ENCODE results near the gene AXIN2.

Gene AXIN2

DNA sequence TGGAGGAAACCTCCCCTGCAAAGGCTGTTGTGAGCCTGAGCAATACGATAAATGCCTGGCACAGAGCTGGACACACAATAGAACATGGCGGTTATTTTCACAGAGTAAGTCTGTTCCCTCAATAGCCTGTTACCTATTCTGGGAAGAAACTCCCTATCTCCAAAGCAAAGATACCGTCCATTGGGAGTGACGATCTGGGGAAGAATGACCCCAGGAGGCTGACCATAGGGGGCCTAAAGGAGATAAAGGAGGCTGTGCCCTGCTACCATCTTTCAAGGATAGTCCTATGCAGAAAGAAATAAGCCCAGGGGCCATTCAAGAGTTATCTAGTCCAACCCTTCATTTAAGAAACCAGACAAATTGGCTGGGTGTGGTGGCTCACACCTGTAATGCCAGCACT is 4.1 kb upstream of the AXIN2 start:
- H3K4me3 ChIP-seq (ENCODE audit: low read length): no peak overlapping the region
- TF ChIP-seq, protein P1, sequence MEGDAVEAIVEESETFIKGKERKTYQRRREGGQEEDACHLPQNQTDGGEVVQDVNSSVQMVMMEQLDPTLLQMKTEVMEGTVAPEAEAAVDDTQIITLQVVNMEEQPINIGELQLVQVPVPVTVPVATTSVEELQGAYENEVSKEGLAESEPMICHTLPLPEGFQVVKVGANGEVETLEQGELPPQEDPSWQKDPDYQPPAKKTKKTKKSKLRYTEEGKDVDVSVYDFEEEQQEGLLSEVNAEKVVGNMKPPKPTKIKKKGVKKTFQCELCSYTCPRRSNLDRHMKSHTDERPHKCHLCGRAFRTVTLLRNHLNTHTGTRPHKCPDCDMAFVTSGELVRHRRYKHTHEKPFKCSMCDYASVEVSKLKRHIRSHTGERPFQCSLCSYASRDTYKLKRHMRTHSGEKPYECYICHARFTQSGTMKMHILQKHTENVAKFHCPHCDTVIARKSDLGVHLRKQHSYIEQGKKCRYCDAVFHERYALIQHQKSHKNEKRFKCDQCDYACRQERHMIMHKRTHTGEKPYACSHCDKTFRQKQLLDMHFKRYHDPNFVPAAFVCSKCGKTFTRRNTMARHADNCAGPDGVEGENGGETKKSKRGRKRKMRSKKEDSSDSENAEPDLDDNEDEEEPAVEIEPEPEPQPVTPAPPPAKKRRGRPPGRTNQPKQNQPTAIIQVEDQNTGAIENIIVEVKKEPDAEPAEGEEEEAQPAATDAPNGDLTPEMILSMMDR (conservative IDR thresholded peaks at IDR 0.05; ENCODE audit: low read depth, low read length): no peak
- no peak for DNase-seq (ENCODE audit: low read depth)

DNA sequence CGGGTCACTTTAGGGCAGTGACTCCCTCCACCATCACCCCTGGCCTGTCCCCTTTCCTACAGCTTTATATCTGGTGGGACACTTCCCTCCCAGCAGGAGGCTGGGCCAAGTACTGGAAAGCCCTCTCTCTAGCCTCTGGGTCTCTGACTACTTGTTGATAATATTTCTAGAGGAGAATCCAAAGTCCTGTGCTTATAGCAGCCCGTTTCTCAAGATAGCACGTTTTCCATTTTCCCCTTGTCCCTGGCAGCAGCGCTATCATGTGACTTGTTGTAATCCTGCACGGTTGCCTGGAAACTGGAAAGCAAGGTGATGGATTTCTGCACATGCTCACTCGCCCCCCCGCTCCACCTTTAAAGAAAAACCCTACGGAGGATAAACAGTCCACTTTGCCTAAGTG is 3.3 kb upstream of the AXIN2 start:
- TF ChIP-seq, protein P1 (conservative IDR thresholded peaks at IDR 0.05; ENCODE audit: low read depth, low read length): no peak

DNA sequence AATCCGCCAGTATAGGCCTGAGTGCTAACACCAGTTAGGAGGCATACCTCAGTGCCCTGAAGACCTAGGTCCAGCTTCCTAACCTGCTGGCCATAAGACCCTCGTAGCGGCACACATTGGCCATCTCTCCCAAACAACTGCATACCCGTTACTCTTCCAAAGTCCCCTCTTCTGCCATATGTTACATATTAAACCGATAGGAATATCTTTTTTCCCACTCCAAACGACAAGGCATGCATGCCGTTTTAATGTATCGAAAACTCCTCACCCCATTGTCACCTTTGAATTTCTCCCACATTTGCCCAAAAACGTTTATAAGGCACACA is 721 bp upstream of the AXIN2 start:
- peak overlapping the region; percentile 43 for H3K4me3 ChIP-seq (ENCODE audit: low read length)
- TF ChIP-seq, protein P1 (conservative IDR thresholded peaks at IDR 0.05; ENCODE audit: low read depth, low read length): no peak
- DNase-seq (ENCODE audit: low read depth): no peak

More for the DNA sequence above, 3.3 kb upstream of the AXIN2 start:
- peak; percentile 55 for DNase-seq (ENCODE audit: low read depth)
- H3K4me3 ChIP-seq (ENCODE audit: low read length): no peak overlapping the region

DNA sequence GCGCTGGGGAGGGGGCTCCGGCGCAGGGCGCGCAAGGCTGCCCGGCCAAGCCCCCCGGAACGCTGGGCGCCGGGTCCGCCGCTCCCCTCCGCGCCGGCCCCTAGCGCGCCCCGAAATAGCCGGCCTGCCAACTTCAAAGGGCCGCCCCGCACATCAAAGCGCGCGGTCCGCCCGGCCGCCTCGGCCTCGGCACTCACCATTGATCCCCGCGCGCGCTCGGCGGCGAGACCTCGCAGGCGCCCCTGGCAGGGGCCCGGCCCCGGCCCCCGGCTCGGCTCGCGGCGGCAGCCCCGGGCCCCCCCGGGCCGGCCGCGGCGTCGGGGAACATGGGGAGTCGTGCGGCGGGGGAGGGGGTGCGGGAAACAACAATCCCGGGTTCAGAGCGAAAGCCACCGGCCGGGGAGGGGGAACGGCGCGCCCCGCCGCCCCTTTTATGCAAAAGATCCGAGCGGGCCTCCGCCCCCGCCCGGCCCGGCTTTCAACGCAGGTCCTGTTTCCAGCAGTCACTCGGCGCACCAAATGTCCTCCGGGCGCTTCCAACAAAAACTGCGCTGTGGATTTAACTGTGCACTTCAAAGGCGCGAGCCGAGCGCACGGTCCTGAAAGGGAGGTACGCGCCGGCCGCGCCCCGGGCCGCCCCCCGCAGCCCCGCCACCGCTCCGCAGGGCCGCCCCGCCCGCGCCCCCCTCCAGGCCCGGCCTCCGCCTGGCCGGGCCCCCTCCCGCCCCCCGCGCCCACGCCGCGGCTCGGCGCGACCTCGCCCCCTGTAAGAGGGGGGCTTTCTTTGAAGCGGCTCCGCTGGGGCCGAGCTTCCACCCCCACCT is 608 bp downstream of the AXIN2 start:
- DNase-seq (ENCODE audit: low read depth): peak; percentile 66
- H3K4me3 ChIP-seq (ENCODE audit: low read length): peak overlapping the region; percentile 62
- TF ChIP-seq, protein P1 (conservative IDR thresholded peaks at IDR 0.05; ENCODE audit: low read depth, low read length): no peak

DNA sequence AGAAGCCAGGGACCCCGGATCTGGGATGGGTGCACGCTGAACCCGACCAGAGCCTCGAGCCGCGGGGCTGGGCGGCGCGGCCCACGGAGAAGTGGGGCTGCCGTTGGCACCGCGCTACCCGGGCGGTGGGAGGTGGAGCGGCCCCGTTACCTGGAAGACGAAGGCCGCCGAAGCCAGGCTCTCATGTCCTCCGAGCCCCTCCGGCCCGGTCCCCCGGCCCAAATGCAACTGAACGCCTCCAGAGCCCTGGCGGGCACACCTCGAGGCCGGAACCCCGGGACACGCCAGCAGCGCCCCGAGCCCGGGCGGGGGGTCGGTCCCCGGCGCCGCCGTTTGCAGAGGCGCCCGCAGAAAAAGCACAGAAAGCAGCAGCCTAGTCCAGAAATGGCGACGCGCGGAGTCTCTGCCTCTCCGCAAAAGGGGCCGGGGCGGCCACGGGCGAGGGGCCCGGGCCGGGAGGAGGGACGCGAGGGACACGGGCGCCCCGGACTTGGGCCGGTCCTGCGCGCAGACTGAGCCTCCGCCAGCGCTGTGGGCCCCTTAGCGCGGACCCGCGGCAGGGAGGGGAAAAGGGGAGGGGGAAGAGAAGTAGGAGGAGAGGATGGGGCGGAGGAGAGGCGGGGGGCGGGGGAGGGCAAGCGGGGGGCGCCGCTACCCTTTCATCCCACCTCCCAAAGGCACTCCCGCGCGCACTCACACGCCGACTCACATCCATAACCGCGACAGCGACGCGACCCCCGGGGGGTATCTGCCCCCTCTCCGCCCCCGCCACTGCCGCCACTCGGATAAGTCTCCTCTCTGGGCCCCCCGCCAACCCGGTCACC is 1.4 kb downstream of the AXIN2 start:
- H3K4me3 ChIP-seq (ENCODE audit: low read length): peak overlapping the region; percentile 62
- DNase-seq (ENCODE audit: low read depth): no peak
- TF ChIP-seq, protein P1 (conservative IDR thresholded peaks at IDR 0.05; ENCODE audit: low read depth, low read length): no peak

DNA sequence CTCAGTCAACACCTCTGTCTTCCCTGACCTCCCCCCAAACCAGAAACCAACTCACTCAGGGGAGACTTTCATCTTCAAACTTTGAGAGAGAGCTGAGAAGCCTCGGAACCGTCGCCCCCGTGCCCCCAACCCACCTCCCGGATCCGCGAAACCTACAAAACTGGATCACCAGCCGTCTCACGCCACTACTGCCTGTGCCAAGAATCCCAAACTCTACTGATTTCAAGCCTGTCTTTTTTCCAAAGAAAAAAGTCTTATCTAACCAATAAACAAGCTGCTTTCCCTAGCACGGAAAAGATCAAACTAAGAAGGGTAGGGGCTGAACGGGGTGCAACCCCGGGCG is 2.0 kb downstream of the AXIN2 start:
- H3K4me3 ChIP-seq (ENCODE audit: low read length): peak overlapping the region; percentile 62
- DNase-seq (ENCODE audit: low read depth): no peak
- TF ChIP-seq, protein P1 (conservative IDR thresholded peaks at IDR 0.05; ENCODE audit: low read depth, low read length): no peak
